ENCODE measurements around the gene NFIA.

The NFIA gene

GRCh38 chr1:61356995-61357394 lies 274.6 kb downstream of the NFIA start:
- H3K27ac ChIP-seq (ENCODE audit: low read depth, low read length) = no peak overlapping the region
- H3K36me3 ChIP-seq (ENCODE audit: control insufficient read depth in 5 of 5, insufficient read depth in 5 of 5, low read length in 5 of 5) = peaks cover 31 to 53% (median 40%) of the 10 kb centered on the region in 5 donors
- H3K9ac ChIP-seq (ENCODE audit: low read length in 5 of 5) = no peak overlapping the region
- H3K9me3 ChIP-seq (ENCODE audit: control insufficient read depth in 5 of 5, low read length in 5 of 5) = no peaks in the 10 kb centered on the region
- no peaks in the 10 kb centered on the region for H3K27me3 ChIP-seq (ENCODE audit: control insufficient read depth in 5 of 5, insufficient read depth in 4 of 5, low read length in 5 of 5)
- H3K4me1 ChIP-seq (ENCODE audit: control insufficient read depth in 5 of 5, insufficient read depth in 5 of 5, low read length in 5 of 5) = peaks cover 0 to 20% (median 0%) of the 10 kb centered on the region in 5 donors
- no peak overlapping the region for H3K4me3 ChIP-seq (ENCODE audit: low read depth in 1 of 5, low read length in 5 of 5)

- Histone ChIP-seq H3K27me3 (ENCODE audit: control insufficient read depth in 5 of 5, insufficient read depth in 4 of 5, low read length in 5 of 5) (no peaks in the 10 kb centered on the region), H3K27ac (ENCODE audit: low read depth, low read length) (no peak overlapping the region), H3K4me1 (ENCODE audit: control insufficient read depth in 5 of 5, insufficient read depth in 5 of 5, low read length in 5 of 5) (peaks cover 0 to 23% (median 4%) of the 10 kb centered on the region in 5 donors), H3K9ac (ENCODE audit: low read length in 5 of 5) (no peak overlapping the region), H3K36me3 (ENCODE audit: control insufficient read depth in 5 of 5, insufficient read depth in 5 of 5, low read length in 5 of 5) (peaks cover 31 to 51% (median 41%) of the 10 kb centered on the region in 5 donors), H3K4me3 (ENCODE audit: low read depth in 1 of 5, low read length in 5 of 5) (no peak overlapping the region), H3K9me3 (ENCODE audit: control insufficient read depth in 5 of 5, low read length in 5 of 5) (no peaks in the 10 kb centered on the region)
Measured at GRCh38 chr1:61357539-61357938, 275.2 kb downstream of the NFIA start.

GRCh38 chr1:61358770-61359455 lies 276.6 kb downstream of the NFIA start:
- Histone ChIP-seq H3K36me3 (ENCODE audit: control insufficient read depth in 5 of 5, insufficient read depth in 5 of 5, low read length in 5 of 5) (peaks cover 19 to 38% (median 29%) of the 10 kb centered on the region in 5 donors), H3K4me1 (ENCODE audit: control insufficient read depth in 5 of 5, insufficient read depth in 5 of 5, low read length in 5 of 5) (peaks cover 0 to 24% (median 4%) of the 10 kb centered on the region in 5 donors), H3K4me3 (ENCODE audit: low read depth in 1 of 5, low read length in 5 of 5) (no peak overlapping the region), H3K27ac (ENCODE audit: low read depth, low read length) (no peak overlapping the region), H3K9me3 (ENCODE audit: control insufficient read depth in 5 of 5, low read length in 5 of 5) (no peaks in the 10 kb centered on the region), H3K27me3 (ENCODE audit: control insufficient read depth in 5 of 5, insufficient read depth in 4 of 5, low read length in 5 of 5) (no peaks in the 10 kb centered on the region), H3K9ac (ENCODE audit: low read length in 5 of 5) (no peak overlapping the region)

- no peak overlapping the region for H3K27ac ChIP-seq (ENCODE audit: low read depth, low read length)
Measured at GRCh38 chr1:61361931-61362330, 279.6 kb downstream of the NFIA start.

GRCh38 chr1:61362351-61362750 lies 280.0 kb downstream of the NFIA start:
- peaks cover 20 to 29% (median 26%) of the 10 kb centered on the region in 5 donors for H3K36me3 ChIP-seq (ENCODE audit: control insufficient read depth in 5 of 5, insufficient read depth in 5 of 5, low read length in 5 of 5)
- H3K27ac ChIP-seq (ENCODE audit: low read depth, low read length) = no peak overlapping the region
- H3K9ac ChIP-seq (ENCODE audit: low read length in 5 of 5) = peak overlapping the region in 1 of 5 donors; percentile 17
- no peaks in the 10 kb centered on the region for H3K27me3 ChIP-seq (ENCODE audit: control insufficient read depth in 5 of 5, insufficient read depth in 4 of 5, low read length in 5 of 5)
- no peak overlapping the region for H3K4me3 ChIP-seq (ENCODE audit: low read depth in 1 of 5, low read length in 5 of 5)
- H3K9me3 ChIP-seq (ENCODE audit: control insufficient read depth in 5 of 5, low read length in 5 of 5) = no peaks in the 10 kb centered on the region
- peaks cover 0 to 24% (median 4%) of the 10 kb centered on the region in 5 donors for H3K4me1 ChIP-seq (ENCODE audit: control insufficient read depth in 5 of 5, insufficient read depth in 5 of 5, low read length in 5 of 5)

More at GRCh38 chr1:61361931-61362330, 279.6 kb downstream of the NFIA start:
- Histone ChIP-seq H3K4me1 (ENCODE audit: control insufficient read depth in 5 of 5, insufficient read depth in 5 of 5, low read length in 5 of 5) (peaks cover 0 to 24% (median 4%) of the 10 kb centered on the region in 5 donors), H3K9me3 (ENCODE audit: control insufficient read depth in 5 of 5, low read length in 5 of 5) (no peaks in the 10 kb centered on the region), H3K27me3 (ENCODE audit: control insufficient read depth in 5 of 5, insufficient read depth in 4 of 5, low read length in 5 of 5) (no peaks in the 10 kb centered on the region), H3K9ac (ENCODE audit: low read length in 5 of 5) (no peak overlapping the region), H3K4me3 (ENCODE audit: low read depth in 1 of 5, low read length in 5 of 5) (no peak overlapping the region), H3K36me3 (ENCODE audit: control insufficient read depth in 5 of 5, insufficient read depth in 5 of 5, low read length in 5 of 5) (peaks cover 18 to 29% (median 26%) of the 10 kb centered on the region in 5 donors)

- Histone ChIP-seq H3K4me1 (ENCODE audit: control insufficient read depth in 5 of 5, insufficient read depth in 5 of 5, low read length in 5 of 5) (peaks cover 0 to 6% (median 3%) of the 10 kb centered on the region in 5 donors), H3K9me3 (ENCODE audit: control insufficient read depth in 5 of 5, low read length in 5 of 5) (no peaks in the 10 kb centered on the region), H3K27me3 (ENCODE audit: control insufficient read depth in 5 of 5, insufficient read depth in 4 of 5, low read length in 5 of 5) (no peaks in the 10 kb centered on the region), H3K27ac (ENCODE audit: low read depth, low read length) (no peak overlapping the region), H3K9ac (ENCODE audit: low read length in 5 of 5) (no peak overlapping the region), H3K36me3 (ENCODE audit: control insufficient read depth in 5 of 5, insufficient read depth in 5 of 5, low read length in 5 of 5) (peaks cover 0 to 11% (median 8%) of the 10 kb centered on the region in 5 donors), H3K4me3 (ENCODE audit: low read depth in 1 of 5, low read length in 5 of 5) (no peak overlapping the region)
Measured at GRCh38 chr1:61368366-61368765, 286.0 kb downstream of the NFIA start.

- H3K4me3 ChIP-seq (ENCODE audit: low read depth in 1 of 5, low read length in 5 of 5) = no peak overlapping the region
- H3K4me1 ChIP-seq (ENCODE audit: control insufficient read depth in 5 of 5, insufficient read depth in 5 of 5, low read length in 5 of 5) = peaks cover 0 to 6% (median 3%) of the 10 kb centered on the region in 5 donors
- H3K9me3 ChIP-seq (ENCODE audit: control insufficient read depth in 5 of 5, low read length in 5 of 5) = no peaks in the 10 kb centered on the region
- H3K36me3 ChIP-seq (ENCODE audit: control insufficient read depth in 5 of 5, insufficient read depth in 5 of 5, low read length in 5 of 5) = peaks cover 0 to 11% (median 8%) of the 10 kb centered on the region in 5 donors
- no peak overlapping the region for H3K9ac ChIP-seq (ENCODE audit: low read length in 5 of 5)
- no peaks in the 10 kb centered on the region for H3K27me3 ChIP-seq (ENCODE audit: control insufficient read depth in 5 of 5, insufficient read depth in 4 of 5, low read length in 5 of 5)
- no peak overlapping the region for H3K27ac ChIP-seq (ENCODE audit: low read depth, low read length)
Measured at GRCh38 chr1:61368876-61369275, 286.5 kb downstream of the NFIA start.

GRCh38 chr1:61370177-61370912 lies 288.0 kb downstream of the NFIA start:
- Histone ChIP-seq H3K9ac (ENCODE audit: low read length in 5 of 5) (no peak overlapping the region), H3K36me3 (ENCODE audit: control insufficient read depth in 5 of 5, insufficient read depth in 5 of 5, low read length in 5 of 5) (peaks cover 0 to 11% (median 8%) of the 10 kb centered on the region in 5 donors), H3K9me3 (ENCODE audit: control insufficient read depth in 5 of 5, low read length in 5 of 5) (no peaks in the 10 kb centered on the region), H3K4me3 (ENCODE audit: low read depth in 1 of 5, low read length in 5 of 5) (no peak overlapping the region), H3K27ac (ENCODE audit: low read depth, low read length) (no peak overlapping the region), H3K27me3 (ENCODE audit: control insufficient read depth in 5 of 5, insufficient read depth in 4 of 5, low read length in 5 of 5) (no peaks in the 10 kb centered on the region), H3K4me1 (ENCODE audit: control insufficient read depth in 5 of 5, insufficient read depth in 5 of 5, low read length in 5 of 5) (peaks cover 0 to 6% (median 3%) of the 10 kb centered on the region in 5 donors)

- H3K27me3 ChIP-seq (ENCODE audit: control insufficient read depth in 5 of 5, insufficient read depth in 4 of 5, low read length in 5 of 5) = no peaks in the 10 kb centered on the region
- H3K4me3 ChIP-seq (ENCODE audit: low read depth in 1 of 5, low read length in 5 of 5) = no peak overlapping the region
- peaks cover 0 to 11% (median 8%) of the 10 kb centered on the region in 5 donors for H3K36me3 ChIP-seq (ENCODE audit: control insufficient read depth in 5 of 5, insufficient read depth in 5 of 5, low read length in 5 of 5)
- no peak overlapping the region for H3K9ac ChIP-seq (ENCODE audit: low read length in 5 of 5)
- H3K4me1 ChIP-seq (ENCODE audit: control insufficient read depth in 5 of 5, insufficient read depth in 5 of 5, low read length in 5 of 5) = peaks cover 0 to 6% (median 3%) of the 10 kb centered on the region in 5 donors
- H3K9me3 ChIP-seq (ENCODE audit: control insufficient read depth in 5 of 5, low read length in 5 of 5) = no peaks in the 10 kb centered on the region
- no peak overlapping the region for H3K27ac ChIP-seq (ENCODE audit: low read depth, low read length)
Measured at GRCh38 chr1:61370913-61371279, 288.5 kb downstream of the NFIA start.

- Histone ChIP-seq H3K9ac (ENCODE audit: low read length in 5 of 5) (no peak overlapping the region), H3K4me3 (ENCODE audit: low read depth in 1 of 5, low read length in 5 of 5) (no peak overlapping the region), H3K27me3 (ENCODE audit: control insufficient read depth in 5 of 5, insufficient read depth in 4 of 5, low read length in 5 of 5) (no peaks in the 10 kb centered on the region), H3K27ac (ENCODE audit: low read depth, low read length) (no peak overlapping the region), H3K9me3 (ENCODE audit: control insufficient read depth in 5 of 5, low read length in 5 of 5) (no peaks in the 10 kb centered on the region), H3K4me1 (ENCODE audit: control insufficient read depth in 5 of 5, insufficient read depth in 5 of 5, low read length in 5 of 5) (peaks cover 0 to 6% (median 3%) of the 10 kb centered on the region in 5 donors), H3K36me3 (ENCODE audit: control insufficient read depth in 5 of 5, insufficient read depth in 5 of 5, low read length in 5 of 5) (peaks cover 0 to 8% (median 6%) of the 10 kb centered on the region in 5 donors)
Measured at GRCh38 chr1:61372944-61373343, 290.6 kb downstream of the NFIA start.
